RPMI8226 (cell line): Measurements from ENCODE around the gene STC2.
"Not testable (repeated sequence)": the region's sequence is repeated elsewhere in the genome, so short reads cannot be mapped to it uniquely, and the experiment has no call there.

Source experiments
- DNase-seq: peaks from one replicate; pipeline ENCODE4 v3.0.0-alpha.2; 2015

STC2 gene

GRCh38 chr5:173327948-173328843, at the start of gene STC2:
Gene STC2, minus strand, starts transcription at chr5:173328414. Its CDS starts 221 bp downstream, at chr5:173328193.
- peak; percentile 92 for DNase-seq

- DNase-seq: no peak
These were observed 43.2 kb upstream of the STC2 start for GRCh38 chr5:173371400-173371799.

GRCh38 chr5:173363406-173363805, 35.2 kb upstream of the STC2 start:
- not testable (repeated sequence) for DNase-seq

- no peak for DNase-seq
These were observed 27.3 kb upstream of the STC2 start for GRCh38 chr5:173355561-173355960.

- no peak for DNase-seq
These were observed 26.4 kb upstream of the STC2 start for GRCh38 chr5:173354645-173355044.

GRCh38 chr5:173352366-173353349, 24.4 kb upstream of the STC2 start:
- no peak for DNase-seq

GRCh38 chr5:173342813-173343755, 14.9 kb upstream of the STC2 start:
- no peak for DNase-seq

GRCh38 chr5:173341961-173342430, 13.8 kb upstream of the STC2 start:
- DNase-seq: no peak

- no peak for DNase-seq
These were observed 12.8 kb upstream of the STC2 start for GRCh38 chr5:173340984-173341383.

GRCh38 chr5:173340451-173340850, 12.2 kb upstream of the STC2 start:
- DNase-seq: no peak

- no peak for DNase-seq
These were observed 11.1 kb upstream of the STC2 start for GRCh38 chr5:173339286-173339685.

- no peak for DNase-seq
These were observed 10.3 kb upstream of the STC2 start for GRCh38 chr5:173338380-173339015.

- DNase-seq: no peak
These were observed 6.6 kb upstream of the STC2 start for GRCh38 chr5:173334808-173335207.

- DNase-seq: no peak
These were observed 5.9 kb upstream of the STC2 start for GRCh38 chr5:173333925-173334661.

- peak; percentile 89 for DNase-seq
These were observed 3.8 kb upstream of the STC2 start for GRCh38 chr5:173331956-173332479.

GRCh38 chr5:173331287-173331686, 3.1 kb upstream of the STC2 start:
- DNase-seq: no peak

GRCh38 chr5:173330338-173331206, 2.4 kb upstream of the STC2 start:
- DNase-seq: no peak

GRCh38 chr5:173329491-173330337, 1.5 kb upstream of the STC2 start:
- DNase-seq: peak; percentile 54
